ENCODE measurements around the gene HTRA1.

Gene HTRA1

DNA sequence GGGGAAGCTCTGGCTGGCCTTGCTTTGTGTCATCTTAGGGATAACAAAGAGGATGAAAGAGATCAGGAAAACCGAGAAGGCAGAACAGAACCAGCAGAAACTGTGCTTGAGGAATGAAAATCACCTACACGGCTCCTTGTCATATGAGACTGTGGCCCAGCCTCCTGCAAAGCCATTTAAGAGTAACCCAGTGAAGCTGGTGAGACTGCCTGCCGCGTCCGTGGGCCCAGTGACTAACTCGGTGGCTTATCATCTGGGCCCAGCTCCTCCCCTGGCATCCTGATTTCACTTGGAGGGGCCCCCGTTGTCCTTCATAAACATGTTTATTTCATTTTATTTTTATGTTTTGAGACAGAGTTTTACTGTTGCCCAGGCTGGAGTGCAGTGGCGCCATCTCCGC is 30.7 kb downstream of the HTRA1 start:
- TF ChIP-seq, protein P1, sequence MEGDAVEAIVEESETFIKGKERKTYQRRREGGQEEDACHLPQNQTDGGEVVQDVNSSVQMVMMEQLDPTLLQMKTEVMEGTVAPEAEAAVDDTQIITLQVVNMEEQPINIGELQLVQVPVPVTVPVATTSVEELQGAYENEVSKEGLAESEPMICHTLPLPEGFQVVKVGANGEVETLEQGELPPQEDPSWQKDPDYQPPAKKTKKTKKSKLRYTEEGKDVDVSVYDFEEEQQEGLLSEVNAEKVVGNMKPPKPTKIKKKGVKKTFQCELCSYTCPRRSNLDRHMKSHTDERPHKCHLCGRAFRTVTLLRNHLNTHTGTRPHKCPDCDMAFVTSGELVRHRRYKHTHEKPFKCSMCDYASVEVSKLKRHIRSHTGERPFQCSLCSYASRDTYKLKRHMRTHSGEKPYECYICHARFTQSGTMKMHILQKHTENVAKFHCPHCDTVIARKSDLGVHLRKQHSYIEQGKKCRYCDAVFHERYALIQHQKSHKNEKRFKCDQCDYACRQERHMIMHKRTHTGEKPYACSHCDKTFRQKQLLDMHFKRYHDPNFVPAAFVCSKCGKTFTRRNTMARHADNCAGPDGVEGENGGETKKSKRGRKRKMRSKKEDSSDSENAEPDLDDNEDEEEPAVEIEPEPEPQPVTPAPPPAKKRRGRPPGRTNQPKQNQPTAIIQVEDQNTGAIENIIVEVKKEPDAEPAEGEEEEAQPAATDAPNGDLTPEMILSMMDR (IDR thresholded peaks at IDR 0.05; ENCODE audit: insufficient read depth, low read depth, low read length, missing control alignments): no peak
- no peak overlapping the region for H3K4me3 ChIP-seq (ENCODE audit: low read depth, low read length)
- DNase-seq (ENCODE audit: low read depth): no peak

DNA sequence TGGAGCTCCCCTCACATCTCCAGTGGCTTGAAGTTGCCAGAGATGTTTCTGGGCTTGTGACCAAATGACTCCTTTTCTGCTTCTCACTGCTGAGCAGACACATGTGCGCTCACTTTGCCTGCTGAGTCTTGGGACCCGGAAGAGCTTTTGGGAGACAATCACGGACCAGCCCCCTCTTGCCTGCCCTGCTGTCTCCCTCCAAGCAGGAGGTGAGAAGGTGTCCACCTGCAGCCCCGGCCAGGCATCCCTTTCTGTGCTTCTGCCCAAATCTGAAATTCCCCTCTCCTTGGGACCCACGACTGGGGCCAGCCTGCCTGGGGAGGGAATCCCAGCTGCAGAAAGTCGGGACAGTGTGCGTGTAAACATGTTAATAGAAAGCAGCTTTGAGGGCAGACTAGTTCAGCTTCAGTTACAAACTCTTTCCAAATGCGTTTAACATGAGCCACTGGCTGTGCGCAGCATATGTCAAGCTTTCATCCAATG is 31.7 kb downstream of the HTRA1 start:
- DNase-seq (ENCODE audit: low read depth): no peak
- TF ChIP-seq, protein P1 (IDR thresholded peaks at IDR 0.05; ENCODE audit: insufficient read depth, low read depth, low read length, missing control alignments): no peak
- no peak overlapping the region for H3K4me3 ChIP-seq (ENCODE audit: low read depth, low read length)

GRCh38 chr10:122493761-122494160 is 32.4 kb downstream of the HTRA1 start:
- no peak overlapping the region for H3K4me3 ChIP-seq (ENCODE audit: low read depth, low read length)

DNA sequence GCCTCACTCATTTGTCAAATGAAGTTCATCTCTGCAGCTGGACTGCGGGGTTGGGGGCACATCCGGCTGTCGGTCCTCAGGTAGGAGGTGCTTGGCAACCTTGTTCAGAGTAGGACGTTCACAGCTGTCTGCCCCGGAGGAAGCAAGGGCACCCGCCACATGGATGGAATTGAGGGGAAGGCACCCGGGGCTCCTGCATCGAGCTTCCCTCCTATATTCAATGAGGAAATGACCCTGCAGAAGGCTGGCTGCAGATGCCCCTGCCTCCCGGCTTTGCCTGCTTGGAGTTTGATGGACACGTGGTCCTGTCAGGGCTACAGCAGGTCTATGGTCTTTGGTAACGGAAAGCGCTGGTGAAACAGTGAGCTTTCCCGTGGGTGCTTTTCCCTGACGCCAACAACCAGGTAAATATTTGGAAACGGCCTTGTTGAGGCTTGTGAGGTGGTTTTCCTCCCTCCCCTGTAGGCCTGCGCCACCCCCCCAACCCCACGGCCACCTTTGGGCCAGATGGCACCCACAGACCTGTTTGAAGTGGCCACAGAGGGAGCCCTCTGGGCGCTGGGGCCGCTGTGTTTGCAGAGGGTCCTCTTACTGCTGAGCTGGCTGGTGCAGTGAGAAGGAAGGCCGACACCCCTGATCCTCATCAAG is 32.9 kb downstream of the HTRA1 start:
- DNase-seq (ENCODE audit: low read depth): no peak
- TF ChIP-seq, protein P1 (IDR thresholded peaks at IDR 0.05; ENCODE audit: insufficient read depth, low read depth, low read length, missing control alignments): no peak
- H3K4me3 ChIP-seq (ENCODE audit: low read depth, low read length): no peak overlapping the region

More at GRCh38 chr10:122493761-122494160, 32.4 kb downstream of the HTRA1 start:
- no peak for DNase-seq (ENCODE audit: low read depth)
- TF ChIP-seq, protein P1 (IDR thresholded peaks at IDR 0.05; ENCODE audit: insufficient read depth, low read depth, low read length, missing control alignments): no peak

DNA sequence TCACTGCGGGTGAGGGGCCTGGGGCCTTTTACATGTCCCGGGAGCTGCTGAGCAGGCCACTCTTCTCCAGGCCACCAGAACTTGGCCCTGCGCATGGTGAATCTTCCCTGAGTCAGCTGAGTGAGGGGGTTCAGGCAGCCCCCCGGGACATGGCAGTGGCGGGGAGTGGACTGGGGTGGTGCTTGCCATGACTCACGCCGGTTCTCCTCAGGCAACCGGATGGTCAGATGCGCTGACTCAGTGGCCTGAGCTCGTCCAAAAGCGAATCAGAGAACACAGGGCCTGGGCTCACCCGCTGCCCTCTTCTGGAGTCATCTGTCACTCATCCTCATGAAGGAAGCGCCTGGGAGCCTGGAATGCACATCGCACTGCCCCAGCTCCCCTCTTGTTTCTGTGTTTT is 33.5 kb downstream of the HTRA1 start:
- no peak for DNase-seq (ENCODE audit: low read depth)
- TF ChIP-seq, protein P1 (IDR thresholded peaks at IDR 0.05; ENCODE audit: insufficient read depth, low read depth, low read length, missing control alignments): no peak
- no peak overlapping the region for H3K4me3 ChIP-seq (ENCODE audit: low read depth, low read length)

- DNase-seq (ENCODE audit: low read depth): no peak
- no peak overlapping the region for H3K4me3 ChIP-seq (ENCODE audit: low read depth, low read length)
- TF ChIP-seq, protein P1 (IDR thresholded peaks at IDR 0.05; ENCODE audit: insufficient read depth, low read depth, low read length, missing control alignments): no peak
These were observed 34.3 kb downstream of the HTRA1 start for GRCh38 chr10:122495406-122496340.

Data from GM12865 (cell line).